HG02870 (cell line): ENCODE measurements around the gene SLC13A2.
"Not testable (repeated sequence)": the region's sequence is repeated elsewhere in the genome, so short reads cannot be mapped to it uniquely, and the experiment has no call there.

ENCODE experiments used
- ATAC-seq: cut with Tn5 transposase; IDR thresholded peaks from one replicate; pipeline ENCODE4 v1.9.1; 2021; ENCODE audit warnings: mild to moderate bottlenecking, moderate library complexity; ENCODE audit not compliant: unreplicated experiment

Gene SLC13A2

GRCh38 chr17:28513476-28513875 lies 40.0 kb downstream of the SLC13A2 start:
- ATAC-seq: no peak

GRCh38 chr17:28514561-28515002 lies 41.1 kb downstream of the SLC13A2 start:
- no peak for ATAC-seq

- no peak for ATAC-seq
Measured at GRCh38 chr17:28515518-28515917, 42.1 kb downstream of the SLC13A2 start.

- no peak for ATAC-seq
Measured at GRCh38 chr17:28518132-28518531, 44.7 kb downstream of the SLC13A2 start.

GRCh38 chr17:28518578-28518977 lies 45.1 kb downstream of the SLC13A2 start:
- no peak for ATAC-seq

GRCh38 chr17:28519236-28519635 lies 45.8 kb downstream of the SLC13A2 start:
- no peak for ATAC-seq

GRCh38 chr17:28520687-28521086 lies 47.2 kb downstream of the SLC13A2 start:
- ATAC-seq: no peak

GRCh38 chr17:28521311-28522085 lies 48.1 kb downstream of the SLC13A2 start:
- no peak for ATAC-seq

GRCh38 chr17:28522281-28522680 lies 48.8 kb downstream of the SLC13A2 start:
- not testable (repeated sequence) for ATAC-seq

GRCh38 chr17:28523186-28523585 lies 49.7 kb downstream of the SLC13A2 start:
- no peak for ATAC-seq

- no peak for ATAC-seq
Measured at GRCh38 chr17:28523876-28524275, 50.4 kb downstream of the SLC13A2 start.

- no peak for ATAC-seq
Measured at GRCh38 chr17:28524476-28525424, 51.3 kb downstream of the SLC13A2 start.

GRCh38 chr17:28526381-28526780 lies 52.9 kb downstream of the SLC13A2 start:
- no peak for ATAC-seq

GRCh38 chr17:28527181-28527681 lies 53.8 kb downstream of the SLC13A2 start:
- no peak for ATAC-seq

GRCh38 chr17:28527859-28528258 lies 54.4 kb downstream of the SLC13A2 start:
- ATAC-seq: no peak

- no peak for ATAC-seq
Measured at GRCh38 chr17:28528327-28529012, 55.0 kb downstream of the SLC13A2 start.

GRCh38 chr17:28529013-28529400 lies 55.6 kb downstream of the SLC13A2 start:
- no peak for ATAC-seq

GRCh38 chr17:28530250-28530649 lies 56.8 kb downstream of the SLC13A2 start:
- no peak for ATAC-seq

- no peak for ATAC-seq
Measured at GRCh38 chr17:28530926-28531325, 57.5 kb downstream of the SLC13A2 start.

- no peak for ATAC-seq
Measured at GRCh38 chr17:28532050-28532960, 58.9 kb downstream of the SLC13A2 start.
